GM21576 (cell line): Measurements from ENCODE around the gene BROX.

ENCODE experiments used
- ATAC-seq: cut with Tn5 transposase; IDR thresholded peaks from one replicate; pipeline ENCODE4 v1.9.1; 2021; ENCODE audit warnings: mild to moderate bottlenecking, moderate library complexity; ENCODE audit not compliant: unreplicated experiment

Gene BROX

DNA sequence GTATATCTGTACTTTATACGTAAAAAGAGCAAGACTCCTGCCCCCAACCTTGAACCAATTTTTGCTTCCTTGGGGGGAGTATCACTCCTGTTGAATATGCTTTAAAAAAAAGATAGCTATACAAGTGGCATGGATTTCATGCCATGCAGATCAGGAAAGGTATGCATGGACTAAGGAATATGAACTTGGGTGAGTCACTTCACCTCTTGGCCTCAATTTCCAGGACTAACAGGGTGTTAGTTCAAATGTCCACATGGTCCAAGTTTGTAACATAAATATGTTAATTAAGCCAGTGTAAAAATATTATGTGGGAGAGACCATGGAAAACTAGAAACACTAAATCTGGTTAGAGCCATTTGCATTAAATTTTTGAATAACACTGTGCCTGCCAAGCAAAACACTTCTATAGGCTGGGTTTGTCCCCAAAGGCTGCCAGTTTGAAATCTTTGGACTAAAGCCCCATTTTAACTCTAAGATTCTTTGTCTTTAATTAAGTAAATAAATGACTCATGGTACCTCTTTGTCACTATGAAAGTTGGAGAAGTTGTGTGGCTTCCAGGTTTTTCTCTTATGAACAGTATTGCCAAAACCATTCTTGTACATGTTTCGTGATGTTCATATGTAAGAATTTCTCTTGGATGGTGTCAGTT is 57.7 kb downstream of the BROX start:
- no peak for ATAC-seq

- ATAC-seq: peak; percentile 91
Measured at GRCh38 chr1:222772996-222773379, 60.6 kb downstream of the BROX start.

GRCh38 chr1:222777463-222777862 is 65.1 kb downstream of the BROX start:
- ATAC-seq: no peak

GRCh38 chr1:222777977-222778376 is 65.6 kb downstream of the BROX start:
- ATAC-seq: no peak

DNA sequence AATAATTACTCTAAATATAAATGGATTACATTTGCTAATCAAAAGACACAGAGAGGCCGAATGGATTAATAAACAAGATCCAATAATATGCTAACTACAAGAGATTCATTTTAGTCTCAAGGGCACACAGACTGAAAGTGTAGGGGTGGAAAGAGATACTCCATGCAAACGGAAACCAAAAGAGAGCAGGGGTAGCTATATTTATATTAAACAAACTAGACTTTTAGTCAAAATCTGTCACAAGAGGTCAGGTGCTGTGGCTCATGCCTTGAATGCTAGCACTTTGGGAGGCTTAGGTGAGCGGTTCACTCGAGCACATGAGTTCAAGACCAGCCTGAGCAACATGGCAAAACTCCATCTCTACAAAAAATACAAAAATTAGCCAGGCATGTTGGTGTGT is 68.9 kb downstream of the BROX start:
- ATAC-seq: peak; percentile 71

GRCh38 chr1:222783051-222783450 is 70.7 kb downstream of the BROX start:
- no peak for ATAC-seq

GRCh38 chr1:222784371-222784770 is 72.0 kb downstream of the BROX start:
- ATAC-seq: no peak
